GM10248 (cell line): ENCODE measurements around the gene ZSWIM3.

Experiments
- CTCF ChIA-PET: fragments of 300-600 bp; sonication (Branson Sonifier 250); formaldehyde crosslinking; extraction: SDS; loops from one replicate; lab custom pipeline; 2021; ENCODE audit warnings: antibody characterized with exemption; lab: Yijun Ruan, JAX
- POLR2A ChIA-PET: fragments of 350-650 bp; sonication (Branson Sonifier 250); formaldehyde crosslinking; extraction: SDS; loops from one replicate; lab custom pipeline; 2020; ENCODE audit warnings: antibody characterized with exemption; lab: Yijun Ruan, JAX
- DNase-seq: peaks from one replicate; pipeline ENCODE4 v3.0.0; 2012; ENCODE audit errors: extremely low spot score
- CTCF ChIP-seq: IDR thresholded peaks from 2 replicates; pipeline ENCODE4 v1.5.1; 2012; ENCODE audit warnings: mild to moderate bottlenecking, low read depth; ENCODE audit errors: extremely low read depth, missing control alignments, control extremely low read depth

The ZSWIM3 gene

GRCh38 chr20:45836841-45837240 is 20.6 kb upstream of the ZSWIM3 start:
- no peak for DNase-seq
- no peak for TF ChIP-seq CTCF
- ChIA-PET CTCF (no interaction called here), POLR2A (no interaction called here)

GRCh38 chr20:45840700-45841198 is 16.7 kb upstream of the ZSWIM3 start:
- ChIA-PET POLR2A (no interaction called here), CTCF (interaction anchor here (1.0 to 2.2 kb wide), 4 partner anchors 12 to 146 kb away, joined by 4 to 8 read pairs (median 4); partner anchors contain the start of genes CTSA and NEURL2)
- no peak for TF ChIP-seq CTCF
- no peak for DNase-seq

GRCh38 chr20:45841407-45842129 is 15.8 kb upstream of the ZSWIM3 start:
- CTCF ChIA-PET, result interaction anchor here (0.7 to 2.2 kb wide), 11 partner anchors 10 to 171 kb away, joined by 3 to 8 read pairs (median 4); partner anchors contain the start of genes ACOT8, CTSA, NEURL2 and ZSWIM3
- TF ChIP-seq CTCF, result no peak
- POLR2A ChIA-PET, result interaction anchor here (0.9 to 1.1 kb wide), 2 partner anchors 9 to 14 kb away, joined by 3 read pairs; no protein-coding TSS in a partner anchor
- no peak for DNase-seq

- CTCF ChIA-PET, result interaction anchor here (0.7 to 2.2 kb wide), 11 partner anchors 9 to 171 kb away, joined by 3 to 8 read pairs (median 4); partner anchors contain the start of genes ACOT8, CTSA, NEURL2 and ZSWIM3
- DNase-seq, result peak; percentile 82
Observed at GRCh38 chr20:45842169-45842812, 15.1 kb upstream of the ZSWIM3 start.

GRCh38 chr20:45843506-45843905 is 13.9 kb upstream of the ZSWIM3 start:
- TF ChIP-seq CTCF, result no peak
- POLR2A ChIA-PET, result no interaction called here
- CTCF ChIA-PET, result interaction anchor here (1.2 kb wide), 1 partner anchor 44 kb away, joined by 3 read pairs; no protein-coding TSS in a partner anchor

More at GRCh38 chr20:45842169-45842812, 15.1 kb upstream of the ZSWIM3 start:
- TF ChIP-seq CTCF, result no peak
- POLR2A ChIA-PET, result interaction anchor here (0.7 to 1.1 kb wide), 3 partner anchors 9 to 14 kb away, joined by 3 read pairs; partner anchors contain the start of gene SNX21

GRCh38 chr20:45845452-45845851 is 12.0 kb upstream of the ZSWIM3 start:
- TF ChIP-seq CTCF, result no peak
- no peak for DNase-seq
- POLR2A ChIA-PET, result no interaction called here
- CTCF ChIA-PET, result interaction anchor here (1.3 kb wide), 1 partner anchor 45 kb away, joined by 3 read pairs; no protein-coding TSS in a partner anchor

More at GRCh38 chr20:45843506-45843905, 13.9 kb upstream of the ZSWIM3 start:
- DNase-seq, result no peak
